ENCODE data around the gene CAMKV.

The CAMKV gene

DNA sequence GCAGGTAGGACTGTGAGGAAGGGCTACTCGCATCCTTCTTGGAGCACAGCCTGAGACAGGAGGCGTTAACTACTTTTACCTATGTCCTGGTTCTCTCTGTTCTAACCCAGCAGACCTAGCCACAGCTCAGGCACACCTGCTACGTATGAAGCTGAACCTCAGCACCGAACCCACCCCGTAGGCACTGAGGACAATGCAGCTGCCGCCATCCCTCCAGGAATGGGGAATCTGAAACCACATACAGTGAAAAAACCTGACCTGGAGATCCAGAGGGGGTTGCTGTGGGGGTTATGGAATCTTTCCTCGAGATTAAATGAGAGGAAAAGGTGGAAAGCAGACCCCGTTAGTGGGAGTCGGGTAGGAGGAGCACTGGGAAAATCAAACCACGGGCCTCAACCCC is 19.6 kb upstream of the CAMKV start:
- no peak for DNase-seq

DNA sequence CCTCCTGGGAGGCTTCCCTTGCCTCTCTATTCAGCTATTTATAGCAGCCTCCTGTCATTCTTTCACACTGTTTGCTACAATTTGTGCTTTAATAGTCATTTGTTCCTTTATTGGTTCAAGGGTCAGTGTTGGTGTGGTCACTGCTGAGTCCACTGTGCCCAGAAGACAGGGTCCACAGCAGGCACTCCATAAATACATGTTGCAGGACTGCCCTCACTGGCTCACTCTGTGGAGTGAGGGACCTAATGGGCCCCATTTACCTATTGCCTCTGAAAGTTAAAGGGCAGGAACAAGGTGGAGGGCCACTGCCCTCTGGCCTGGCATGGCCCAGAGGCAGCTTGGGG is 17.2 kb upstream of the CAMKV start:
- no peak for DNase-seq

- no peak for DNase-seq
These were observed 14.3 kb upstream of the CAMKV start for GRCh38 chr3:49883998-49884397.

- no peak for DNase-seq
These were observed 12.5 kb upstream of the CAMKV start for GRCh38 chr3:49882166-49882565.

DNA sequence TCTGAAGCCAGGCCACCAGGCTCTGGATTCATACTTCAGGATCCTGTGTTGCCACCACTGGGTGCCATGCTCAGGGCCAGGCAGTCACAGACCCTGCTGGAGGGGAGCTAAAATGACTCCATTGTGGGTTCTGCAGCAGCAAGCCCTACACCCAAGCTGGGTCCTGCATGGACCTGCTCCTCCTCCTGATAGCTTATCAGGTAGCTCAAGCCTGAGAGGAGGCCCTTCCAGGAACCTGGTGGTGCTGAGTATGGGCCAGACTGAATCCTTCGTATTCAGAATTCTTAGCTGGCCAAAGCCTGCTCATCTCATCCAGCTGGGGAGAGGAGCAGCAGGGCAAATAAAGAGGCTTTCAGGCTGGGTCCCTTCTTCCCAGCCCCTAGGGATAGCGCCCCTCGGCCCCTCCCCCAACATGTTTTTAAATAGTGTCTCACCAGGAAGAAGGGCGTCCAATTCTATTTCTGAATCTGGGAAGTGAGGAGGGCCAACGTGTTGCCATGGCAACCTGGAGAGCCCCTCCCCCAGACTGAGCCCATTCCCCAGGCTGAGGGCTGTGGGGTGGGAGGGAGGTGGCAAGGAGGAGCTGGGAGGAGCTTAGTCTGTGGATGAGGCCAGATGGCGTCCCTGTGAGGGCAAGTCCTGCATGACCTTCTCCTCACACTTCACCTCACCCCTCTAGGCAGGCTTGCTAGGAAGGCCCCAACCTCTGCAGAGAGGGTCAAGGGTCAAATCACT is 11.0 kb upstream of the CAMKV start:
- peak in 1 of 2 experiments; percentile 43 for DNase-seq

GRCh38 chr3:49879721-49880120 is 10.0 kb upstream of the CAMKV start:
- no peak for DNase-seq

DNA sequence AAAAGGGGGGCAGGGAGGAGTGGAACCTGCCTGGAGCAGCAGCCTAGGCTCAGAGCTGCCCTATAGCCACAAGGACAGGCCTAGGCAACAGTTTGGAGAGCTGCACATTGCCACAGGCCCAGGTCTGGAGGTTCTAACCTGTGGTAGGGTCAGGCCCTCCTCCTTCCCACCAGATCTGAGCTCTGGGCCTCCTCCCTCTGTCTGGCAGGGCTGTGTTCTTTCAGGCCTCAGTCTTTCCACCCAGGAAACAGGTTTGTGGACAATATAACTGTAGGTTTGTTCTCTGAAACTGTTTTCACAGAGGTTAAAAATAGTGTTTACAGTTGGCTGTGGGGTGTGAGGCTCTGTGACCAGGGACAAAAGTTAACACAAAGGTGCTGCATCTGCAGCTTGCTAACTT is 9.0 kb upstream of the CAMKV start:
- DNase-seq = no peak

- DNase-seq = peak; percentile 13 to 65
These were observed 8.0 kb upstream of the CAMKV start for GRCh38 chr3:49877716-49878115.

DNA sequence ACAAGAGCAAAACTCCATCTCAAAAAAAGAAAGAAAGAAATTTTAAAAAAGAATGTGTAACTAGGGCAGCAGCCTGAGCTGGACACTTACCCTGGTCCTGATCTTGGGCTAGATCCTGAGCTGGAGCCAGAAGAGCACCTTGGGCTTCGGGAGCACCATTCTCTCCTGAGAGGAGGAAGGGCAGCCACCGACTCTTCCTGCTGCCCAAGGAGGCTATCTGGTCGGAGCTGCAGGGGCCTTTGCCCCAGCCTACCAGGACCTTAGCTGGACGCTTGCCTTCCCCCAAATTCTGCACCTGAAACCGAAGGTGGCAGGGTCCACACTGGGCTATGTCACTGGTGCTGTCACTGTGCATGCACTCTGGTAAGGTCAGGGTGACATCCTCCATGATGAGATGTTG is 6.9 kb upstream of the CAMKV start:
- no peak for DNase-seq

GRCh38 chr3:49873623-49874022 is 3.9 kb upstream of the CAMKV start:
- DNase-seq = no peak

- DNase-seq = no peak
These were observed 3.1 kb upstream of the CAMKV start for GRCh38 chr3:49872801-49873281.

- DNase-seq = no peak
These were observed 1.9 kb upstream of the CAMKV start for GRCh38 chr3:49871531-49872153.

- DNase-seq = peak in 1 of 2 experiments; percentile 27
These were observed 742 bp downstream of the CAMKV start for GRCh38 chr3:49868862-49869466.

- DNase-seq = no peak
These were observed 1.8 kb downstream of the CAMKV start for GRCh38 chr3:49867871-49868321.

DNA sequence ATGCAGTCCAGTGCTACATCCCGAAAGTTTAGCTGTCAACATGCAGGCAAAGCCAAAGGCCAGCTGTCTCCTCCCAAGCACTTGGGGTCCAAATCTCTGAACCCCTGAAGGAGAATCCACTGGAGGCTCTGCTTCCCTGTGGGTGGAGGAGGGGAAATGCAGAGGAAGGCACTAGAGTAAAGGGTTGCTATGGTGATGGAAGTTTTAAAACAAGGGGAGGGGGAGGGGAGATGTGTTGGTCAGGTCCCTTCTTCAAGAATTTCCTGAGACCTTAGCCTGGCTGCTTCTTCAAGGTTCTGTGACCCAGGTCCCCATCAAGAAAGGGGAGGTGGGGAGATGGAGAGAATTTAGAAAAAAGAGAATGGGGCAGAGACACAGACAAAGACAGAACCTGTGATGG is 2.3 kb downstream of the CAMKV start:
- DNase-seq = no peak

DNA sequence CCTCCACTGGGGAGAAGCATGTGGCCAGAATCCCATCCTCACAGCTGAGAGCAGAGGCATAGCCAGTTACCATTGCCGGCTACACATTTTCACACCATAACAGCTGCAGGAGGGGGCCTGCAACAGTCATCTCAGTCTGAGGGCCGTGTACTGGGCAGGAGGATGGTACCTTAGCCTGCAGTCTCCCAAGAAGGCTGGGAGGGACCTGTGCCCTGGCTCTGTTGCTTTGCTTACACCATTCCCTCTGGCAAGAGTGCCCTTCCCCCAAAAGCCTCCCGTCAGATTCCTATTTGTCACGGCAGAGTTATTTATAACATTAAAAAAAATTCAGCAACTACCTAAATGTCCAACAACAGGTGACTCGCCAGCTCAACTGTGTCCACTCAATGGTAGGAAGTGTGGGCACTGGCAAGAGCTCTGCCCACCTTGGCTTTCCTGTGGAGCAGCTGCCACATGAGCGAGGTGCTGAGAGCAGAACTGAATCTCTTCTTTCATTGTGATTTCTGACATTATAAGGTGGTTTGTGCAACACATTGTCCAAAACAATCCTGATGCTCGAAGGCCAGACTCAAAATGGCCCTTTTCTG is 4.4 kb downstream of the CAMKV start:
- no peak for DNase-seq

- no peak for DNase-seq
These were observed 5.2 kb downstream of the CAMKV start for GRCh38 chr3:49864505-49864904.

- DNase-seq = no peak
These were observed 10.0 kb downstream of the CAMKV start for GRCh38 chr3:49859576-49860305.

DNA sequence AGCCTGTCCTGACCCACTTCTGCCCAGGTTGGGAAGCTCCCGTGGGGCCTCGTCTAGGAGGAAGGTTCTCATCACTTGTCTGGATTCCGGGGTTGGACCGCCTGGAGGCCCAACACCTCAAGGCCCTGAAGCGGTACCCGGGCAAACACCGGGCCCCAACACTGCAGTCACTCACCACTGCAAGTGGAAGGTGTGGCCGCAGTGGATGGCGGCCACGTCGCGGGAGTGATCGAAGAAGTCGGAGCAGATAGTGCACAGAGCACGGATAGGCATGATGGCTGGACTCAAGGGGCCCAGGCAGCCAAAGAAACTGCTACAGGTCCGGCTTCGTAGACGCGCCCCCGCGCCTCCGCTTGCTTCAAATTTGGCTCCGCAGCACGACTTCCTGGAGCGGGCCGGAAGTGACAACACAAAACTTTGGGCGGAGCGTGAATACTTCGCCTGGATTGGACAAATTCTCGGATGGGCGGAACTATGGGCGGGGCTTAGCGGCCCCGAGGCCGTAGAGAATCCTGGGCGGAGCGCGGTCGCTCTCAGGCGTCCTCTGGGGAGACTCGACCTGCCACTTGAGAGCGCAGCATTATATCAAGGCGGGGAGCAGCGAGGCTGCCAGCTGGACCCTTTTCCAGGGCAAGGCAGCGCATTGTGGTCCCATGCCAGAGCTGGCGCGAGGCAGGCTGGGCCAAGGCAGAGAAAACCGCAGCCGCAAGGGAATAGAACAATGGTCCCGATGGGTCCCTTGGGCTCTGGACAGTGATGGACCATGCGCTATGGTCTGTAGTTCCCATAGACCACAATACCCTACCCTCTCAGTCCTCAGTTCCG is 13.3 kb downstream of the CAMKV start, which contains the start of gene TRAIP:
Gene TRAIP (minus strand): TSS at position 384 of the 825 bp plus-strand sequence. CDS start 111 bp downstream, at position 273.
- DNase-seq = peak; percentile 91 to 97

DNA sequence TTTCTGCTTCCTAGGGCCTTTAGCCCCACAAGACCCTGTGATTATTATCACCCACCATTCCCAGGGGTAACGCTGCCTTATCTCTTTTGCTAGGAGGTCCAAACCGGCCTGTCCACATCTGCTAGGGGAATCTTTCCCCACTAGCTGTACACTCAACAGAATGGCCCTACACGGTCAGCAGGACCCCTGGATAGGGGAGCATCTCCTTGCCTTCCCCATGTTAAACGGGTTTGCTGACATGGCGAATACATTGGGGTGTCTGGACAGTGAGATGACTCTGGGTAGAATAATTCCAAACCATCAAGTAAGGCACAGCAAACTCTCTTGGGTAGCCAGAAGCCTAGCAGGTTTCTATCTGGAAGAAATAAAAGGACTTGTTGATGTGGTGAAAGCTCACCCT is 14.0 kb downstream of the CAMKV start:
- DNase-seq = no peak

DNA sequence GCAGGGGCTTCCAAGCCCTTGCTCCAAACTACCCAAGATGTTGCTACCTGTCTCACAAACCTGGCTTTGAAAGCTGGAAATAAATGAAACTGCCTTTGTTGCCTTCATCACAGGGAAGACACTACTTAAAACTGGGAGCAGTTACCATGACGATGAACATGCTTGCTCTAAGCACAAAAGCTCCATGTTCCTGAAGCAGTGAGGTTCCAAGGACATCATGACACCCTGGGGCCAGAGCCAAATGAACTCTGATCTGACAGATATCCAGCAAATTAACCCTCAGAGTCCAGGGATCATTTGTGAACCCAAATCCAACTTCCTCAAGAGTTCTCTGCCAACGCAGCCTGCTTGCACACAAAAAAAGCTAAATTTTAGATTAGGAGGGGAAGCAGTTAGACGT is 24.0 kb downstream of the CAMKV start:
- no peak for DNase-seq

All from NCI-H446 (cell line).